ENCODE data around the gene IRF2.

The IRF2 gene

DNA sequence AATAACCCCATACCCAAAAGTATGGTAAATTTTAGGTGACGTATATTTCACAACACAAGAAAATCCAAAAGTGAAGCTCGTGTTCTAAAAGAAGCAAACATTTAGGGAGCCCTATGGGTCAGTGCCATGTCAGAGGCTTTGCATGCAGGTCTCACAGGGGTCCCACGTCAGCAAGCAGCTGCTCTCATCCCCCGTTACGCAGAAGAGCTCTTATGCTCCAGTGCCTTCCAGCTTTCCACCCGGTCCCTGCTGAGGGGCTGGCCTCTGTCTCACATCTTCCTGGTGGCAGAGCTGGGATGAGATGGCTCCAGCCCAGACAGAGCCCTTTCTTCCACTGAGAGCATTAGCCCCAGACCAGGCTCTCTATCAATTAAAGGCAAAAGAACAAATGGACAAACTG, 82.0 kb downstream of the IRF2 start:
- no peak for TF ChIP-seq CTCF (IDR thresholded peaks at IDR 0.05; ENCODE audit: borderline replicate concordance, insufficient read depth, low read depth, low read length)
- H3K4me3 ChIP-seq (ENCODE audit: low read depth, low read length): no peak overlapping the region

- no peak overlapping the region for H3K4me3 ChIP-seq (ENCODE audit: low read depth, low read length)
- TF ChIP-seq CTCF (IDR thresholded peaks at IDR 0.05; ENCODE audit: borderline replicate concordance, insufficient read depth, low read depth, low read length): no peak
Observed at GRCh38 chr4:184389978-184390900, 84.1 kb downstream of the IRF2 start.

- H3K4me3 ChIP-seq (ENCODE audit: low read depth, low read length): no peak overlapping the region
Observed at GRCh38 chr4:184388106-184388505, 86.2 kb downstream of the IRF2 start.

DNA sequence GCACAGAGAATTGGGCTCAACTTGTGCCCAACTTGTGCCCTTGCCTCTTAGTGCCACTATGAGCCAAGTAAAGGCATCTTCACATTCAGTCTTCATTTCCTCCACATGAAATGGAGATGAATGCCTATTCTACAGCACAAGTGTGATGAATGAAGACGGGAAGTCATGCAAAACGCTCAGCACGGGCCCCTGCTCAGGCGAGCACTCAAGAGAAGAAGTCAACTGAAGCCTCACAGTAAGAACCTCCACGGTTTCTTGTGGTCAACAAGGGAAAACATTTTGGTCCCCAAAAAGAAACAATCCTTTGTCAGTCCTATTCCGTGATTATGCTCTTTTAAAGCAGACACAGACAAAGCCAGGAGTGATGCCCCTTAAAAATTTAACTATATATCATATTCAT, 87.0 kb downstream of the IRF2 start:
- no peak overlapping the region for H3K4me3 ChIP-seq (ENCODE audit: low read depth, low read length)
- TF ChIP-seq CTCF (IDR thresholded peaks at IDR 0.05; ENCODE audit: borderline replicate concordance, insufficient read depth, low read depth, low read length): no peak

More at GRCh38 chr4:184388106-184388505, 86.2 kb downstream of the IRF2 start:
- TF ChIP-seq CTCF (IDR thresholded peaks at IDR 0.05; ENCODE audit: borderline replicate concordance, insufficient read depth, low read depth, low read length): no peak

- no peak for TF ChIP-seq CTCF (IDR thresholded peaks at IDR 0.05; ENCODE audit: borderline replicate concordance, insufficient read depth, low read depth, low read length)
- no peak overlapping the region for H3K4me3 ChIP-seq (ENCODE audit: low read depth, low read length)
Observed at GRCh38 chr4:184386271-184386781, 88.0 kb downstream of the IRF2 start.

GRCh38 chr4:184385705-184386141, 88.6 kb downstream of the IRF2 start:
- TF ChIP-seq CTCF (IDR thresholded peaks at IDR 0.05; ENCODE audit: borderline replicate concordance, insufficient read depth, low read depth, low read length): no peak
- no peak overlapping the region for H3K4me3 ChIP-seq (ENCODE audit: low read depth, low read length)
